GM23338 (cell line): ENCODE results near the gene CHRNA3.

Experiments
- EZH2 ChIP-seq: fragments of 200-600 bp; sonication (generic); IDR thresholded peaks from one replicate; pipeline ENCODE4 v1.8.0; 2017; ENCODE audit warnings: antibody characterized with exemption, mild to moderate bottlenecking, low read depth; ENCODE audit not compliant: unreplicated experiment
- TF ChIP-seq, protein P1 (sequence below), 2 experiments: fragments of 200-600 bp in 1 of 2; sonication (generic) in 1 of 2; conservative IDR thresholded peaks; 2 replicates each; pipeline versions ENCODE4 v1.5.1 to v1.6.1; 2016 to 2017; ENCODE audit warnings: antibody characterized with exemption in 2 of 2, low read depth in 2 of 2, mild to moderate bottlenecking in 2 of 2, moderate library complexity in 1 of 2
- TF ChIP-seq, protein P2 (sequence below): IDR thresholded peaks from one replicate; pipeline ENCODE4 v1.6.1; 2018; ENCODE audit warnings: antibody characterized with exemption; ENCODE audit not compliant: unreplicated experiment

DNA sequence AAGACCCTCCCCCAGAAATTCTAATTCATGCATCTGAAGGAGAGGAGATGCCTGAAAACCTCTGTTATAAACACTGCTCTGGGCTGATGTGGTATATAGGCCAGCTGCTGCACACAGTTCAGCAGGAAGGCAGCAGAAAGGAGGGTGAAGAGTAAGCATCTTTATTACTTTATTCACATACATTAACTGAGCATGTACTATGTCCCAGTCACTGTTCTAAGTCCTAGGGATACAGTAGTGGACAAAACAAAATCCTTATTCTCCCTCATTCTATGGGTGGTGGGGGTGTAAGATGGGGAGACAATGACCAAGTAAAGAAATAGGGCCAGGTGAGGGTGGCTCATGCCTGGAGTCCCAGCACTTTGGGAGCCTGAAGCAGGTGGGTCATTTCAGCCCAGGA lies 38.0 kb upstream of the CHRNA3 start:
- no peak for TF ChIP-seq EZH2
- TF ChIP-seq, protein P1, sequence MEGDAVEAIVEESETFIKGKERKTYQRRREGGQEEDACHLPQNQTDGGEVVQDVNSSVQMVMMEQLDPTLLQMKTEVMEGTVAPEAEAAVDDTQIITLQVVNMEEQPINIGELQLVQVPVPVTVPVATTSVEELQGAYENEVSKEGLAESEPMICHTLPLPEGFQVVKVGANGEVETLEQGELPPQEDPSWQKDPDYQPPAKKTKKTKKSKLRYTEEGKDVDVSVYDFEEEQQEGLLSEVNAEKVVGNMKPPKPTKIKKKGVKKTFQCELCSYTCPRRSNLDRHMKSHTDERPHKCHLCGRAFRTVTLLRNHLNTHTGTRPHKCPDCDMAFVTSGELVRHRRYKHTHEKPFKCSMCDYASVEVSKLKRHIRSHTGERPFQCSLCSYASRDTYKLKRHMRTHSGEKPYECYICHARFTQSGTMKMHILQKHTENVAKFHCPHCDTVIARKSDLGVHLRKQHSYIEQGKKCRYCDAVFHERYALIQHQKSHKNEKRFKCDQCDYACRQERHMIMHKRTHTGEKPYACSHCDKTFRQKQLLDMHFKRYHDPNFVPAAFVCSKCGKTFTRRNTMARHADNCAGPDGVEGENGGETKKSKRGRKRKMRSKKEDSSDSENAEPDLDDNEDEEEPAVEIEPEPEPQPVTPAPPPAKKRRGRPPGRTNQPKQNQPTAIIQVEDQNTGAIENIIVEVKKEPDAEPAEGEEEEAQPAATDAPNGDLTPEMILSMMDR (conservative IDR thresholded peaks at IDR 0.05; ENCODE audit: low read depth in 2 of 2) = no peak
- TF ChIP-seq, protein P2, sequence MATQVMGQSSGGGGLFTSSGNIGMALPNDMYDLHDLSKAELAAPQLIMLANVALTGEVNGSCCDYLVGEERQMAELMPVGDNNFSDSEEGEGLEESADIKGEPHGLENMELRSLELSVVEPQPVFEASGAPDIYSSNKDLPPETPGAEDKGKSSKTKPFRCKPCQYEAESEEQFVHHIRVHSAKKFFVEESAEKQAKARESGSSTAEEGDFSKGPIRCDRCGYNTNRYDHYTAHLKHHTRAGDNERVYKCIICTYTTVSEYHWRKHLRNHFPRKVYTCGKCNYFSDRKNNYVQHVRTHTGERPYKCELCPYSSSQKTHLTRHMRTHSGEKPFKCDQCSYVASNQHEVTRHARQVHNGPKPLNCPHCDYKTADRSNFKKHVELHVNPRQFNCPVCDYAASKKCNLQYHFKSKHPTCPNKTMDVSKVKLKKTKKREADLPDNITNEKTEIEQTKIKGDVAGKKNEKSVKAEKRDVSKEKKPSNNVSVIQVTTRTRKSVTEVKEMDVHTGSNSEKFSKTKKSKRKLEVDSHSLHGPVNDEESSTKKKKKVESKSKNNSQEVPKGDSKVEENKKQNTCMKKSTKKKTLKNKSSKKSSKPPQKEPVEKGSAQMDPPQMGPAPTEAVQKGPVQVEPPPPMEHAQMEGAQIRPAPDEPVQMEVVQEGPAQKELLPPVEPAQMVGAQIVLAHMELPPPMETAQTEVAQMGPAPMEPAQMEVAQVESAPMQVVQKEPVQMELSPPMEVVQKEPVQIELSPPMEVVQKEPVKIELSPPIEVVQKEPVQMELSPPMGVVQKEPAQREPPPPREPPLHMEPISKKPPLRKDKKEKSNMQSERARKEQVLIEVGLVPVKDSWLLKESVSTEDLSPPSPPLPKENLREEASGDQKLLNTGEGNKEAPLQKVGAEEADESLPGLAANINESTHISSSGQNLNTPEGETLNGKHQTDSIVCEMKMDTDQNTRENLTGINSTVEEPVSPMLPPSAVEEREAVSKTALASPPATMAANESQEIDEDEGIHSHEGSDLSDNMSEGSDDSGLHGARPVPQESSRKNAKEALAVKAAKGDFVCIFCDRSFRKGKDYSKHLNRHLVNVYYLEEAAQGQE = no peak
